Transverse colon (tissue), 4 donors: ENCODE measurements around the gene UTS2R. TPM values are rescaled to one million over a fixed set of nuclear protein-coding genes. Genes with fewer than 3 reads are reported as not detected.

ENCODE experiments used
- DNase-seq: peaks from one replicate; pipeline ENCODE4 v3.0.0-alpha.2; 2019
- H3K27ac ChIP-seq, 4 donors: fragments of 200-600 bp; sonication (generic); 2 replicates each; pipeline ENCODE4 v1.5.1; 2016 to 2018; ENCODE audit warnings: inconsistent platforms in 4 of 4
- H3K27me3 ChIP-seq: fragments of 200-600 bp; sonication (generic); 2 replicates; pipeline ENCODE4 v1.5.1; 2017; ENCODE audit warnings: inconsistent platforms
- H3K36me3 ChIP-seq, 4 donors: fragments of 200-600 bp; sonication (generic); 2 replicates each; pipeline ENCODE4 v1.5.1; 2017 to 2019; ENCODE audit warnings: inconsistent platforms in 4 of 4
- H3K4me1 ChIP-seq, 4 donors: fragments of 200-600 bp; sonication (generic); 2 replicates each; pipeline ENCODE4 v1.5.1; 2017 to 2020; ENCODE audit warnings: inconsistent platforms in 4 of 4
- H3K4me3 ChIP-seq, 4 donors: fragments of 200-600 bp; sonication (generic); 1 replicate in 1 of 4; 2 replicates in 3 of 4; pipeline versions ENCODE4 v1.5.1 to v1.6.1; 2017 to 2019; ENCODE audit warnings: inconsistent platforms in 4 of 4
- H3K9me3 ChIP-seq, 2 donors: fragments of 200-600 bp; sonication (generic); 2 replicates each; pipeline ENCODE4 v1.5.1; 2017 to 2019; ENCODE audit warnings: inconsistent platforms in 2 of 2
- EP300 ChIP-seq: sonication (generic); formaldehyde crosslinking; IDR thresholded peaks from one replicate; pipeline ENCODE4 v1.6.1; 2017; ENCODE audit warnings: antibody characterized with exemption, low read depth
- POLR2A ChIP-seq: fragments of 450-650 bp; IDR thresholded peaks from one replicate; pipeline ENCODE4 v1.6.1; 2016; ENCODE audit warnings: antibody characterized with exemption, mild to moderate bottlenecking, moderate library complexity
- POLR2AphosphoS5 ChIP-seq, 3 donors: sonication (generic); formaldehyde crosslinking; IDR thresholded peaks; one replicate each; pipeline ENCODE4 v1.6.1; 2016; ENCODE audit warnings: antibody characterized with exemption in 3 of 3
- WGBS, 2 donors: methylation state at CpG; one replicate each; pipeline ENCODE4 v1.1.5; 2018; ENCODE audit warnings: low coverage in 1 of 2; 5-methylcytosine and 5-hydroxymethylcytosine counted together
- in situ Hi-C, 4 donors: fragments of 200-750 bp; cut with MboI; loops; one replicate each; pipeline versions ENCODE4 v1.15.0 to v1.15.1; 2017; ENCODE audit warnings: low sequenced_read_pairs in 3 of 4, low pct_ligation_motif_present in 1 of 4, low pct_unique_long_range_greater_than_20kb in 1 of 4
- intact Hi-C: fragments of 100-400 bp; cut with DNase I; formaldehyde crosslinking; loops from one replicate; pipeline ENCODE4 v1.15.1; 2023; ENCODE audit warnings: low total_unique reads
- total RNA-seq, 4 donors: library from RNA; depleted of rRNA; stranded (reverse); fragments of >200 nt; gene quantifications; one replicate each; pipeline ENCODE4 v1.1.0, GENCODE V29; 2016
- TF ChIP-seq, protein P1 (sequence below), 5 experiments: fragments of 200-600 bp in 3 of 5; fragments of 450-650 bp in 2 of 5; sonication (generic) in 3 of 5; IDR thresholded peaks; 1 replicate in 2 of 5; 2 replicates in 3 of 5; pipeline ENCODE4 v1.5.1; 2016 to 2017; ENCODE audit warnings: antibody characterized with exemption in 5 of 5, inconsistent platforms in 3 of 5, mild to moderate bottlenecking in 2 of 5, moderate library complexity in 1 of 5

Gene UTS2R
- total RNA-seq, 4 donors from 2014 or later = 0.48 TPM; not detected in 3

DNA sequence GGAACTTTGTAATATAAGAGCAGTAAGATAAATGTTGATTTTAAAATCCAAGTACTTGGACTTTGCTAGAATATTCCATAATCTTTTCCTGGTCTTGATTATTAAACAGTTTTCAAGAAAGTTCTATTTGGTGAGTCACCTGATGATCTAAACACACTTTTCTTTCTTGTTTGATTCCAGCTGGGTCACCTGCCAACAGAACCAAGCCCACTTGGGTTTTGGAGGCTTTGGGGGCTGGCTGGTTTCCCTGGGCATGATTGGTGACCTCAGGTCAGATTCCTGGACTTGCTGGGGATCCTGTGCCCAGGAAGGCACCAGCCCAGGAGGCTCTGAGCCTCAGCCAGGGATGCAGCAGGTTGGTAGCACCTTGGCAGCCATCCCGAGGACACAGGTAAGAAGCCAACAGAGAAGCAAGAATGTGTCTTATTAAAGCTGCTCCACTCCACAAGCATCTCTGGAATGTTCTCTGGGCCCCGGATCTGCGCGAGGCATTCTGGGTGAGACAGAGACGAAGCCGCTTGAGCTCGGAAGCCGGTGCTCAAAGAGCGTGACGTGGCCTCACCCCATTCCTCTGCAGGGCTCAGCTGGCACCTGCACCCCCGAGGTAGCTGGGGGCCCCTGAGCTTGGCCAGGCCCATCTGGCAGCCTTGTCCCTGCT, 15.7 kb upstream of the UTS2R start:
- TF ChIP-seq, protein P1, sequence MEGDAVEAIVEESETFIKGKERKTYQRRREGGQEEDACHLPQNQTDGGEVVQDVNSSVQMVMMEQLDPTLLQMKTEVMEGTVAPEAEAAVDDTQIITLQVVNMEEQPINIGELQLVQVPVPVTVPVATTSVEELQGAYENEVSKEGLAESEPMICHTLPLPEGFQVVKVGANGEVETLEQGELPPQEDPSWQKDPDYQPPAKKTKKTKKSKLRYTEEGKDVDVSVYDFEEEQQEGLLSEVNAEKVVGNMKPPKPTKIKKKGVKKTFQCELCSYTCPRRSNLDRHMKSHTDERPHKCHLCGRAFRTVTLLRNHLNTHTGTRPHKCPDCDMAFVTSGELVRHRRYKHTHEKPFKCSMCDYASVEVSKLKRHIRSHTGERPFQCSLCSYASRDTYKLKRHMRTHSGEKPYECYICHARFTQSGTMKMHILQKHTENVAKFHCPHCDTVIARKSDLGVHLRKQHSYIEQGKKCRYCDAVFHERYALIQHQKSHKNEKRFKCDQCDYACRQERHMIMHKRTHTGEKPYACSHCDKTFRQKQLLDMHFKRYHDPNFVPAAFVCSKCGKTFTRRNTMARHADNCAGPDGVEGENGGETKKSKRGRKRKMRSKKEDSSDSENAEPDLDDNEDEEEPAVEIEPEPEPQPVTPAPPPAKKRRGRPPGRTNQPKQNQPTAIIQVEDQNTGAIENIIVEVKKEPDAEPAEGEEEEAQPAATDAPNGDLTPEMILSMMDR (IDR thresholded peaks at IDR 0.05) = no peak
- no peak for TF ChIP-seq EP300
- TF ChIP-seq POLR2AphosphoS5 (IDR thresholded peaks at IDR 0.05) = no peak
- no peak for TF ChIP-seq POLR2A
- Histone ChIP-seq H3K4me1 (peaks cover 0 to 6% (median 0%) of the 10 kb centered on the region in 4 donors), H3K4me3 (no peak overlapping the region), H3K27ac (no peak overlapping the region), H3K36me3 (no peaks in the 10 kb centered on the region), H3K27me3 (peaks cover 42% of the 10 kb centered on the region), H3K9me3 (no peaks in the 10 kb centered on the region)
- 0 to 74% methylated on average over 1 to 10 of the region's 11 CpGs for WGBS, 2 donors
- in situ Hi-C loops (loop anchor here in 2 of 4 donors (5.0 to 10.0 kb wide), 3 partner anchors 51 to 199 kb away; partner anchors contain the start of genes HEXD (in 1 of the 2) and OGFOD3 (in 1 of the 2)), intact Hi-C loops (loop anchor here (5.0 kb wide), 1 partner anchor 56 kb away; no protein-coding TSS in a partner anchor)
- DNase-seq = no peak

DNA sequence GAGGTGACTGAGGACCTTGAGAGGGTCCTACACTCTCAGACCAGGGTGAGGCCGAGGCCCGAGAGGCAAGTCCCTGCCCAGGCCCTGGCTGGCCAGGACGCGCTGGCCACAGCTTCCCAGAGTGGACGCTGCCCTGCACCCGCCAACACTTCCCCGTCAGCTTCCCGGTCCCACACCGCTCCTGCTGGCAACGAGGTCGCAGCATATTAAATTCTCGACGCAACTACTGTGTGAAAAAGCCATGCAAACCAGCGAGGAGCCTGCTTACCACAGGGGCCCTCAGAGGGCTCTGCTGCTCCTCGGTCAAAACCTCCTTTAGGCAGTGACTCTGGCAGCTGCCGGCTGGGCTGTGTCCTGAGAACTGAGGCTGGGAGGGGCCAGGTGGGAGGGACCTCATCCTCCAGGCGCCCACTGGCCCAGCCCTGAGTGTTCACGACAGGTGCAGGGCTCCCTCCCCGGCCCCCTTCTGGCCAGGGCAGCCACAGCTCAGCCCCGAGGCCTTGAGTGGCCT, 14.7 kb upstream of the UTS2R start:
- H3K9me3 ChIP-seq = no peaks in the 10 kb centered on the region
- peaks cover 38% of the 10 kb centered on the region for H3K27me3 ChIP-seq
- peaks cover 0 to 2% (median 0%) of the 10 kb centered on the region in 4 donors for H3K4me1 ChIP-seq
- H3K27ac ChIP-seq = no peak overlapping the region
- WGBS, 2 donors = 37% methylated on average over 4 of the region's 20 CpGs; no CpG with 5 or more reads in 1 of the 2 donors
- DNase-seq = peak; percentile 67
- no peaks in the 10 kb centered on the region for H3K36me3 ChIP-seq
- intact Hi-C loops (loop anchor here (5.0 kb wide), 1 partner anchor 55 kb away; no protein-coding TSS in a partner anchor), in situ Hi-C loops (loop anchor here in 2 of 4 donors (5.0 to 10.0 kb wide), 3 partner anchors 50 to 198 kb away; partner anchors contain the start of genes HEXD (in 1 of the 2) and OGFOD3 (in 1 of the 2))
- TF ChIP-seq POLR2AphosphoS5 (IDR thresholded peaks at IDR 0.05) = no peak
- TF ChIP-seq EP300 = no peak
- TF ChIP-seq, protein P1 (IDR thresholded peaks at IDR 0.05) = no peak
- no peak for TF ChIP-seq POLR2A
- no peak overlapping the region for H3K4me3 ChIP-seq

DNA sequence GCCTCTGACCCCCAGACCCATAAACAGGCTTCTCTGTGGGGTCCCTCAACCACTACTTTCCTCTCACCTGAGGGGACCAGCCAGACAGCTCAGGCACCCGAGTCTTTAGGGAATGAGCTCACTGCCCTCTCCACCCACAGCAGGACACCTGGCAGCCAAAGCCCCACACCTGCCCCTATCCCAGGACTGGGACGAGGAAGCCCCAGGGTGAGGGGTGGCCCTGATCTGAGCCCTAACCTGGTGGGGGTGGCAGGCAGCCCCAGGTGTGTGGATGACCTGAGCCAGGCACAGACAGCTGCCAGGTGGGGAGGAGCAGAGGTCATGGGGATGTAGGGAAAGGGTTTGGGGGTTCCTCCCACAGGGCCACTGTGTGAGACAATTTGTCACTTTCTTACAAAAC, 14.2 kb upstream of the UTS2R start:
- in situ Hi-C loops = loop anchor here in 2 of 4 donors (5.0 to 10.0 kb wide), 3 partner anchors 50 to 197 kb away; partner anchors contain the start of genes HEXD (in 1 of the 2) and OGFOD3 (in 1 of the 2)
- Histone ChIP-seq H3K9me3 (no peaks in the 10 kb centered on the region), H3K4me3 (no peak overlapping the region), H3K36me3 (no peaks in the 10 kb centered on the region), H3K4me1 (no peaks in the 10 kb centered on the region), H3K27ac (no peak overlapping the region), H3K27me3 (peaks cover 38% of the 10 kb centered on the region)
- intact Hi-C loops = loop anchor here (5.0 kb wide), 1 partner anchor 55 kb away; no protein-coding TSS in a partner anchor
- no peak for TF ChIP-seq POLR2AphosphoS5 (IDR thresholded peaks at IDR 0.05)
- TF ChIP-seq POLR2A = no peak
- TF ChIP-seq EP300 = no peak
- TF ChIP-seq, protein P1 (IDR thresholded peaks at IDR 0.05) = no peak
- DNase-seq = no peak
- WGBS, 2 donors = 48% methylated on average over 2 of the region's 2 CpGs; no CpG with 5 or more reads in 1 of the 2 donors
